ENCODE measurements around the gene ZNF836.
"Not testable (repeated sequence)": the region's sequence is repeated elsewhere in the genome, so short reads cannot be mapped to it uniquely, and the experiment has no call there.

ZNF836 gene

GRCh38 chr19:52171321-52172169, at the start of gene ZNF836:
Gene ZNF836 (minus strand): TSS chr19:52171621. CDS start chr19:52168072, 3,549 bp downstream.
- in situ Hi-C loops (cut with MboI; ENCODE audit: low sequenced_read_pairs): no loop called here

DNA sequence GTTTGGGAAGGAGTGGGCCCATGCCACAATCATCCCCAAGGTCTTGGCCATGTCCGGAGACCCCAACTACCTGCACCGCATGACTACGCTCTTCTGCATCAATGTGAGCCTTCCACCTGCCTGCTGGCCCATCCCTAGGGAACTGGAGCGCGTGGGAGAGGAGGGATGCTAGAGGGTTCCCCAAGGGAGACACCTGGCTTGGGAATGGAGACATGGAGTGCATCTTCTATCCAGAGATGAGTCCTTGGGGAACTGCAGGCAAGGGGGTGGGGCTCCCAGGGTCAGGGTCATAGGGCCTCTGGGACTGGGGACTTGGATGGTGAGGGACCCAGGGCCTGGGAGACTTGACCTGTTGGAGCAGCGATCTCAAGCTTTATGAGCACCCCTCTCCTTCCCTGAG, 49.6 kb upstream of the ZNF836 start:
- in situ Hi-C loops (cut with MboI; ENCODE audit: low sequenced_read_pairs): no loop called here

- in situ Hi-C loops (cut with MboI; ENCODE audit: low sequenced_read_pairs): no loop called here
Observed at GRCh38 chr19:52219611-52220010, 48.2 kb upstream of the ZNF836 start.

GRCh38 chr19:52217576-52217975, 46.2 kb upstream of the ZNF836 start:
- in situ Hi-C loops (cut with MboI; ENCODE audit: low sequenced_read_pairs): no loop called here

- in situ Hi-C loops (cut with MboI; ENCODE audit: low sequenced_read_pairs): no loop called here
Observed at GRCh38 chr19:52216401-52216800, 45.0 kb upstream of the ZNF836 start.

GRCh38 chr19:52214241-52214640, 42.8 kb upstream of the ZNF836 start:
- in situ Hi-C loops (cut with MboI; ENCODE audit: low sequenced_read_pairs): no loop called here

DNA sequence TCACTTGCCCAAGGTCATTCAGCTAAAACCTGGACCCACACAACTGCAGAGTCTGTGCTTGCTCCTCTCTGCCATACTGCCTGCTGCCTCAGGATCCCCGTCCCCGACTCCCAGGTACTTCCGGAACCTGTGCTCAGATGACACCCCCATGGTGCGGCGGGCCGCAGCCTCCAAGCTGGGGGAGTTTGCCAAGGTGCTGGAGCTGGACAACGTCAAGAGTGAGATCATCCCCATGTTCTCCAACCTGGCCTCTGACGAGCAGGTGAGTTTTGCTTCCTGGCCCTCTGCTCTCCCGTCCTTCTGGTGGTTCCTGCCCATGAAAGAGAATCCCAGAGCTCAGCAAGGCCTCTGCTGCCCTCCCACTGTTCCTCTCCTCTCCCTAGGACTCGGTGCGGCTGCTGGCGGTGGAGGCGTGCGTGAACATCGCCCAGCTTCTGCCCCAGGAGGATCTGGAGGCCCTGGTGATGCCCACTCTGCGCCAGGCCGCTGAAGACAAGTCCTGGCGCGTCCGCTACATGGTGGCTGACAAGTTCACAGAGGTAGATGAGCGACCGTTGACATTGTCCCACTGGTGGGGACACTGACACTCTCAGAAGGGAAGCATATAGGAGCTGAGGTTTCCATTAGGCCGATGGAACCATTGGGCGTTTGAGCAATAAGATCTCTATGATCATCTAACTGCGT, 41.3 kb upstream of the ZNF836 start:
- in situ Hi-C loops (cut with MboI; ENCODE audit: low sequenced_read_pairs): no loop called here

DNA sequence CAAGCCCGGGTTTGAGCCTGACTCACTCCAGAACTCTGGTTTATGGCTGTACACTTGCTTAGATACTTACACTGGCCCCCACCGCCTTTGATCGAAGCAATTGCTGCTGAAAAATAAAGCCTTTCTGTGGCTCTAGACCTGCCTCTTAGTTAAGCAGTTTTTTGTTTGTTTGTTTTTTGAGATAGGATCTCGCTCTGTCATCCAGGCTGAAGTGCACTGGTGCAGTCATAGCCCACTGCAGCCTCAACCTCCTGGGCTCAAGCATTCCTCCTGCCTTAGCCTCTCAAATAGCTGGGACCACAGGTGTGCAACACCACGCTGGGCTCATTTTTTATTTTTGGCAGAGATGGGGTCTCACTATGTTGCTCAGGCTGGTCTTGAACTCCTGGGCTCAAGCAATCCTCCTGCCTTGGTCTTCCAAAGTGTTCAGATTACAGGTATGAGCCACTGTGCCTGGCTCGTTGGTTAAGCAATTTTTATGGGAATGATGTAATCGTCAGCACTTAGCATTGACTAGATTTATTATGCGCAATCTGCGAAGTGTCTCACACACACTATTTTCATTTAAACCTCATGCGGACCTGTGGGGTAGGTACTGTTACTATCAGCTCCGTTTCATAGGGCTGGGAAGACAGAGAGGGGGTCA, 40.6 kb upstream of the ZNF836 start:
- in situ Hi-C loops (cut with MboI; ENCODE audit: low sequenced_read_pairs): no loop called here

DNA sequence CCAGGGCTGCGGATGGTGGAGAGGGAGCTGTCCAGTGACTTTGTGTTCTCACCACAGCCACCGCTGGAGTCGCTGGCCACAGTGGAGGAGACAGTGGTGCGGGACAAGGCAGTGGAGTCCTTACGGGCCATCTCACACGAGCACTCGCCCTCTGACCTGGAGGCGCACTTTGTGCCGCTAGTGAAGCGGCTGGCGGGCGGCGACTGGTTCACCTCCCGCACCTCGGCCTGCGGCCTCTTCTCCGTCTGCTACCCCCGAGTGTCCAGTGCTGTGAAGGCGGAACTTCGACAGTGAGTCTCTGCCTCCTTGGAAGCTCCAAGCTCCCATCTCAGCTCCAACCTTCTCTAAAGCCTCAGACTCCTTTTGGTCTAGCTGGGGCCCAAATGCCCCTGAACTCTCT, 39.8 kb upstream of the ZNF836 start:
- in situ Hi-C loops (cut with MboI; ENCODE audit: low sequenced_read_pairs): no loop called here

DNA sequence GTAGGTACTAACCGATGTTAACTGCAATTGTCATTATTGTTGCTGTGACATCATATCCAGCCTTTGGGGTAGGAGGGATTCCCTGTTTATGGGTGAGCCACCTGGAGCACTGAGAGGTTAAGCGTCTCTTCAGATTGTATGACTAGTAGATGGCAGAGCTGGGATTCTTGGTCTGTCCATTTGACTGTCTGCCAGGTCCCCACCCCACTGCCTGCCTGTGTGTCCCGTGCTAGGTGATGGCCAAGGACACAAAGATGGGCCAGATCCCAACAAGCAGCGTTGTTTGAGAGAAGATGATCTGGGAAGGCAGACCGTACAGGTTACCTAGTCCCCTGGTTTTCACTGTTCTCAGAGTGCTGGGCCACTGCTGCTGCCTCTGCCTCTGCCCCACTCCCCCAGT, 35.1 kb upstream of the ZNF836 start:
- in situ Hi-C loops (cut with MboI; ENCODE audit: low sequenced_read_pairs): no loop called here

- in situ Hi-C loops (cut with MboI; ENCODE audit: low sequenced_read_pairs): not testable (repeated sequence)
Observed at GRCh38 chr19:52200755-52201391, 29.5 kb upstream of the ZNF836 start.

DNA sequence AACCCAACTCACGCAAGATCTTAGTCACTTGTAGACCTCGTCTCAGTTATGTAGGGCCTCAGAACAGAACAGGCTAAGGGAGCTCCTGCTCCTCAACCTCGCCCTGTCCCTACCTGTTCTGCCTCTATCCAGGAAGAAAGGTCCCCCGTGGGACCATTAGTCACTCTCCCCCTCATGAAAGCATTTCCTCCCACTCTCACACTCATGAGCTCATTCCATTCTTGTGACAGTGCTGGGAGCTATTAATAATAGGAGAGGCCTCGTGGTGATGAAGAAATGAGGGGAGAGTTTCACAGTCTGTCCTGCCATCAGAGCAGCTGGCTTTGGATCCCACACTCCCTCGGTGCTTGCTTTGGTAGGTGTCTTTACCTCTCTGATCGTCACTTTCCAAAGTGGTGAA, 28.6 kb upstream of the ZNF836 start:
- in situ Hi-C loops (cut with MboI; ENCODE audit: low sequenced_read_pairs): no loop called here

DNA sequence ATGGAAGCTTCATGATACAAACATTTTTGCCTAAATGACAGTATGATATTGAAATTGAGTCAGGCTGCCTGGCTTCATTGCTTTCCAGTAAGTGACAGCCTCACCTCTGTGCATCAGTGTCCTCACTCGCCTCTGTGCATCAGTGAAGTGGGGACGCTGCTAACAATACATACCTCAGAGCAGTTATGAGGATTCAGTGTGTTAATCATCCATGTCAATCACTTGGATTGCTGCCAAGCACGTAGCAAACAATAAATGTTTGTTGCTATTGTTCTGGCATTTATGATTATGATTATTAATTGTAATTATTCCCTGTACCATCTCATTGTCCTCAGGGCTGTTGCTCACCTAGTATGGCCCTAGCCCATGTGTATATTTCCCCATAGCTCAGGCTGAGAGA, 27.3 kb upstream of the ZNF836 start:
- in situ Hi-C loops (cut with MboI; ENCODE audit: low sequenced_read_pairs): no loop called here

DNA sequence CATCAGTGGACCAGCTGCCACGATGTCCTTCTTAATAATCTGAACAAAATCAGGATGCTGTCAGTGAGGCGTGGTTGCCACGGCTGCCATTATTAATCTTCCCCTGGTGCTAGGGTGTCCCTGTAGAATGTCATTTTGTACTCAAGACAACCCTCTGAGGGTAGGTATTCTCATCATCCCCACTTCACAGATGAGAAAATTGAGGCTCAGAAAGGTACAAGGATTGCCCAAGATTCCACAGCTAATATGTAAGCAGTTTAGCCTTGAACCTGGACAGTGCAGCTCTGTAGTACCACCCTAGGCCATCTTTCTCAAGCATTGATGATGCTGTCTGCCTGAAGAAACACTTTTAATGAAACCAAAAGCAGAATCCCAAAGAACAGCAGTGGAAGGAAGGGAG, 26.5 kb upstream of the ZNF836 start:
- in situ Hi-C loops (cut with MboI; ENCODE audit: low sequenced_read_pairs): no loop called here

- in situ Hi-C loops (cut with MboI; ENCODE audit: low sequenced_read_pairs): no loop called here
Observed at GRCh38 chr19:52196256-52196967, 25.0 kb upstream of the ZNF836 start.

DNA sequence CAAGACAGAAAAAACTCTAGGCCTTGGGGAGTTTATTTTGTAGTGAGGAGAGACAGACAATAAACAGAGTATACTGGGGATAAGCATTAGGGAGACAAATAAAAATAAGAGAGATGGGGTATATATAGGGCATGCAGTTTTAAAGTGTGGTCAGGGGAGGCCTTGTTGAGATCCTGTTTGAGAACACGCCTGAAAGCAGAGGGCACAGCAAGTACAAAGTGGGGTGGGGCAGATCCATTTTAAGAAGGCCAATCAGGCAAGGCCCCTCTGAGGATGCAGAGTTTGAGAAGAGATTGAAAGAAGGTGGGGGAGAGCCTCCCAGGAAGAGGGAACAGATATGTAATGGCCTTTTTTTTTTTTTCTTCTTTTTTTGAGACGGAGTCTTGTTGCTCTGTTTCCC, 20.5 kb upstream of the ZNF836 start:
- in situ Hi-C loops (cut with MboI; ENCODE audit: low sequenced_read_pairs): no loop called here

- in situ Hi-C loops (cut with MboI; ENCODE audit: low sequenced_read_pairs): no loop called here
Observed at GRCh38 chr19:52191389-52191788, 20.0 kb upstream of the ZNF836 start.

DNA sequence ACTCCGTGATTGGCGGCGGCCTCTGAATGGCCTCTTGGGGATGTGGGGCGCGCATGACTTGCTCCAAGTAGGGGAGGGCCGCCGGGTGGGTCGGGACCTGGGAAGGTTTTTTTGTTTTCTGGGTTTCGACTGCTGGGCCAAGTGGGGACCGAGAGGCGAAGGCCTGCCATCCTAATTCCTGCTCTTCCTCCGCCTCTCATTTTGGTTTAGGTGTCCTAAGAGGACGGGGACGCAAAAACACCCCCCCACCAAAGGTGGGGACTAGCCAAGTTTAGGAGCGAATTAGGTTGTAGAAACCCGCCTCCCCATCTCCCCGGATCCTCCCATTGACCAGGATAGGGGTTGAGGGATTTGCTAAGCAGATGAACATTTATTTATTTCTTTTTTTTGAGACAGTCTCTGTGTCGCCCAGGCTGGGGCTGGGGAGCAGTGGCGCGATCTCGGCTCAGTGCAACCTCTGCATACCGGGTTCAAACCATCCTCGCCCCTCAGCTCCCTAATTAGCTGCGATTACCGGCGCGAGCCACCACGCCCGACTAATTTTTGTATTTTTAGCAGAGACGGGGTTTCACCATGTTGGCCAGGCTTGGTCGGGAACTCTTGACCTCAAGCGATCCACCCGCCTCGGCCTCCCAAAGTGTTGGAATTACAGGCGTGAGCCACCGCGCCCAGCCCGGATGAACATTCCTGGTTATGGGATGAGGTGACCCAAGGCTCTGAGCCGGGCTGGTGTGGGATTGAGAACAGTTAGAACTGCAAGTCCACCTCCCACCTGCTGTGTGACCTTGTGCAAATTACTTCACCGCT, 19.3 kb upstream of the ZNF836 start:
- in situ Hi-C loops (cut with MboI; ENCODE audit: low sequenced_read_pairs): no loop called here

DNA sequence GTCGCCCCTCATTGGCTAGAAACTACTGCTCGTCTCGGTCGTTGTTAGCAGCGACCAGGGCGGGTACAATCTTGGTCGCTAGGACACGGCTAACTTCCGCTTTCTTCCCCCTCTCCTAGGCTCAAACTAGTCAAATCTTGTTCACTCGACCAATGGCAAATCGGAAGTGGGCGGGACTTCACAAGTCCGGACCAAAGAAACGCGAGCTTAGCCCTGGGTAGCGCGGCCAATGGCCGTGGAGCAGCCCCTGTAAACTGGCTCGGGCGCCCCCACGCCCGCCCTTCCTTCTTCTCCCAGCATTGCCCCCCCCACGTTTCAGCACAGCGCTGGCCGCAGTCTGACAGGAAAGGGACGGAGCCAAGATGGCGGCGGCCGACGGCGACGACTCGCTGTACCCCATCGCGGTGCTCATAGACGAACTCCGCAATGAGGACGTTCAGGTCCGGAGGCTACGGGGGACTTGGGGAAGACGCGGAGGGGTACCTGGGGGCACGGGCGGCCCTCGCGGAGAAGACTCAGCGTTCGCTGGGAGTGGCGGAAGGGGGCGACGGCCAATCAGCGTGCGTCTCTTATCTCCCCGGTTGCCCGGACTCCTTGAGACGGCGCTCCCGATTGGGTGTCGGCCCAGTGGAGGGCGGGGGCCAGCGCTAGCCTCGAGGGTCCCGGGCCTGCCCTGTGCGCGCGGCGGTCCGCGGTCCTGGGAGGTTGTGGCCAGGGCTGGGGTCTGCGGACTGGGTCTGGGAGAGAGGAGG, 18.5 kb upstream of the ZNF836 start, which contains the start of gene PPP2R1A:
Gene PPP2R1A (plus strand): TSS at position 318 of the 752 bp plus-strand sequence. CDS start 45 bp downstream, at position 363.
- in situ Hi-C loops (cut with MboI; ENCODE audit: low sequenced_read_pairs): no loop called here
